Coronary artery (tissue), 2 donors: ENCODE data around the gene ZC3HAV1L.
"Not testable (repeated sequence)": the region's sequence is repeated elsewhere in the genome, so short reads cannot be mapped to it uniquely, and the experiment has no call there.

Experiments used
- DNase-seq: peaks from one replicate; pipeline ENCODE4 v3.0.0-alpha.2; 2017; ENCODE audit warnings: low spot score
- H3K27ac ChIP-seq, 2 donors: fragments of 200-600 bp; sonication (generic); one replicate each; pipeline ENCODE4 v1.5.1; 2016 to 2019
- H3K4me3 ChIP-seq: fragments of 200-600 bp; sonication (generic); 2 replicates; pipeline ENCODE4 v1.5.1; 2016; ENCODE audit warnings: mild to moderate bottlenecking, moderate library complexity
- TF ChIP-seq, protein P1 (sequence below): fragments of 200-600 bp; sonication (generic); IDR thresholded peaks from one replicate; pipeline ENCODE4 v1.5.1; 2019; ENCODE audit warnings: antibody characterized with exemption

The ZC3HAV1L gene

DNA sequence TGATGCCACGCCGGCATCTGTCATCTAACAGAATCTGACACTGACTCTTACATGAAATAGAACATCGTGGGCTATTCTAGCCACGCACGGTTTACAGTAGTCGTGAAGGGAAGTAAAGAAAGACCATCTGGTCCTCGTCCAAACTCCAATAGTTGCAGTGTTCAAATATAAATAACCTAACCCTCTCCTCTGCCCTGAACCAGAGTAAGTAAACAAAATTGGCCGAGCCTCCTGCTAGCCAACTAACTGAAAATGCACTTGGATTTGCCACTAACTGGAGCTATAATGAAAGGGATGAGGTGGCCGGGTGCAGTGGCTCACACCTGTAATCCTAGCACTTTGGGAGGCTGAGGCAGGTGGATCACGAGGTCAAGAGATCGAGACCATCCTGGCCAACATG is 29.5 kb upstream of the ZC3HAV1L start:
- Histone ChIP-seq H3K27ac (no peak overlapping the region), H3K4me3 (no peak overlapping the region)
- TF ChIP-seq, protein P1, sequence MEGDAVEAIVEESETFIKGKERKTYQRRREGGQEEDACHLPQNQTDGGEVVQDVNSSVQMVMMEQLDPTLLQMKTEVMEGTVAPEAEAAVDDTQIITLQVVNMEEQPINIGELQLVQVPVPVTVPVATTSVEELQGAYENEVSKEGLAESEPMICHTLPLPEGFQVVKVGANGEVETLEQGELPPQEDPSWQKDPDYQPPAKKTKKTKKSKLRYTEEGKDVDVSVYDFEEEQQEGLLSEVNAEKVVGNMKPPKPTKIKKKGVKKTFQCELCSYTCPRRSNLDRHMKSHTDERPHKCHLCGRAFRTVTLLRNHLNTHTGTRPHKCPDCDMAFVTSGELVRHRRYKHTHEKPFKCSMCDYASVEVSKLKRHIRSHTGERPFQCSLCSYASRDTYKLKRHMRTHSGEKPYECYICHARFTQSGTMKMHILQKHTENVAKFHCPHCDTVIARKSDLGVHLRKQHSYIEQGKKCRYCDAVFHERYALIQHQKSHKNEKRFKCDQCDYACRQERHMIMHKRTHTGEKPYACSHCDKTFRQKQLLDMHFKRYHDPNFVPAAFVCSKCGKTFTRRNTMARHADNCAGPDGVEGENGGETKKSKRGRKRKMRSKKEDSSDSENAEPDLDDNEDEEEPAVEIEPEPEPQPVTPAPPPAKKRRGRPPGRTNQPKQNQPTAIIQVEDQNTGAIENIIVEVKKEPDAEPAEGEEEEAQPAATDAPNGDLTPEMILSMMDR, result no peak
- DNase-seq, result no peak

DNA sequence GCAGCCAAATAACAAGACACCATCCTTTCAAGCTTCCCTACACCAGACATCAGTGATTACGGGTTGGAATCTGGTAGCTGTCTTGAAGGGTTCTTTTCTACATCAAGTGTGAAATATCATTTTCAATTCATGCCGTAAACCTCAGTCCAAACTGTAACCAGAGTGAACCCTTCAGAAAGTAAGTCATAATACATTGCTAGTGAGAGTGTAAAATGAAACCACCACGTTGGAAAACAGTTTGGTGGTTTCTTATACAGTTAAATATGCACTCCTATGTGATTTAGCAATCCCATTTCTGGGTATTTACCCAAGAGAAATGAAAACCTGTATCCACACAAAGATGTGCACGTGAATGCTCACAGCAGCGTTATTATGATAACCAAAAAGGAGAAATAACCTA is 25.6 kb upstream of the ZC3HAV1L start:
- TF ChIP-seq, protein P1, result no peak
- no peak for DNase-seq
- no peak overlapping the region for H3K27ac ChIP-seq

DNA sequence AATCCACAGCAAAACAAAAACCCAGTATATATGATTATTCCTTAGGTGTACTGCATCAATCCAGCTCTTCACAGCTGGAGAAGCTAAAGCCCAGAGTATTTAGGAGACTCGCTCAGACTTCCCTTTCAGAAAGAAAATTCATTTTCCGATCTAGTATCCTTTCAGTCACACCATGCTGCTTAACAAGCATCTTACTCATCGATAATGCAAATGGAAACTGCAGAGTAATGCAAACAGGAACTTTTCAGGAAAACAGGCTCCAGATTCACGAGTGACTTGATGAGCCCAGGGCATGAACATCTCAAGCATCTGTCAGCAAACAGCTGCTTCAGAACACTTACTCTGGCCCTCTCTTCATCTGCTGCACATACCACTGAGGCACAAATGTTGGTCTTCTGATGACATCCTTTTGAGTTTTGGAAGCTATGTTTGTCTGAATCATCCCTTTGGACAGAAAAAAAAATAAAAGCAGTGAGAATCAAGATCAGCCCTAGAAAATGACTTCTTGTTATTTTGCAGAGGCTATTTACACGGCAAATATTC is 24.9 kb upstream of the ZC3HAV1L start:
- Histone ChIP-seq H3K27ac (no peak overlapping the region), H3K4me3 (no peak overlapping the region)
- TF ChIP-seq, protein P1, result no peak
- no peak for DNase-seq

More for the DNA sequence above, 25.6 kb upstream of the ZC3HAV1L start:
- H3K4me3 ChIP-seq, result no peak overlapping the region

DNA sequence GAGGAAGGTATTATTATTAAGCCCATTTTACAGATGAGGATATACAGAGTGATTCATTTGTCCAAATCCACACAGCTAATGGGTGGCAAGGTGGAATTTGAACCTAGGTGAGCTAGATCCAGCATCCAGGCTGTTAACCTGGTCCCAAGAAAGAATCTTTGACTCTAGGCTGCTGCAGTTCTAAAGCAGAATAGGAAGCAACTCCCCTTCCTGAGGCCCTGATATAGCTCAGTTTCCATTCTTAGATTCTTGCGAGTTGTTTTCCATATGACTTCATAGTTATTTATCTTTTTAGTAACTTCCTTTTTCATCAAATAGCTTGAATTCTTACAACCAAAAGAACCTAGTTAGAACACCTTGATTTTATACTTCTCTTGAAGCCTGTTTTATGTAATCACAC is 24.1 kb upstream of the ZC3HAV1L start:
- H3K27ac ChIP-seq, result no peak overlapping the region
- no peak for DNase-seq
- TF ChIP-seq, protein P1, result no peak

DNA sequence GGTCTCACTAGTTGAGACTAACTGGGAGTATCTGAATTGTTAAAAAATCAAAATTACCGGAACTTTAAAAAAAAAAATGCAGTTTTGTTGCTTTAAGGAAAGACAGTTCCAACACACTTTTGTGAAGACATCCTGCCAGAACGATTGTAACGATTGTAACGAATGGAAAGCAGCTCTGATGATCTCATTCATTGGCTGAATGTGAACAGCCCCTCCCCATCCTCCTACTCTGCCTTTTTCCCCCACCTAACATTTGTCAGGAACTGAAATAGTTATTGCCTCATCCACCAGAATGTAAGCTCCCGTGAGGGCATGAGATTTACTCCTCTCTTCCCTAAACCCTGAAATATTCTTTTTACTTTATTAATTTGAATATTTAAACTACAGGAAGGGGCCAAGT is 23.1 kb upstream of the ZC3HAV1L start:
- no peak for DNase-seq
- H3K27ac ChIP-seq, result no peak overlapping the region
- TF ChIP-seq, protein P1, result no peak
- no peak overlapping the region for H3K4me3 ChIP-seq

More for the DNA sequence above, 24.1 kb upstream of the ZC3HAV1L start:
- no peak overlapping the region for H3K4me3 ChIP-seq

DNA sequence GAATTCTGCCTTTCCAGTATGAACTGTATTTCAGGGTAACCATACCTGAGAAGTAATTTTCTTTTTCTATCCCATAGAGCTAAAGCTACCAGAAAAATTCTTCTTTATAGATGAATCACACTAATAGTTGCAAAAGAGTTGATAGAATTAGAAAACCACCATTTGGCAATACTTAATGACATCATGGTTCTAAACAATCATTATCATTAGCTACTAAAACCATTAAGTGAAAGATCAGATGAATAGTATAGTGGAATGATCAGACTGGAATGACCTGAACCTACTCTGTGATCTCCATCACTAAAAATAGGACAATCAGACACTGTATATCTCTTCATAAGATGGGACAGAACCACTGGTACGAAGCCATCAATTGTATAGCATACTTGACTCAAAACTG is 19.8 kb upstream of the ZC3HAV1L start:
- TF ChIP-seq, protein P1, result no peak
- no peak overlapping the region for H3K4me3 ChIP-seq
- H3K27ac ChIP-seq, result no peak overlapping the region
- no peak for DNase-seq

DNA sequence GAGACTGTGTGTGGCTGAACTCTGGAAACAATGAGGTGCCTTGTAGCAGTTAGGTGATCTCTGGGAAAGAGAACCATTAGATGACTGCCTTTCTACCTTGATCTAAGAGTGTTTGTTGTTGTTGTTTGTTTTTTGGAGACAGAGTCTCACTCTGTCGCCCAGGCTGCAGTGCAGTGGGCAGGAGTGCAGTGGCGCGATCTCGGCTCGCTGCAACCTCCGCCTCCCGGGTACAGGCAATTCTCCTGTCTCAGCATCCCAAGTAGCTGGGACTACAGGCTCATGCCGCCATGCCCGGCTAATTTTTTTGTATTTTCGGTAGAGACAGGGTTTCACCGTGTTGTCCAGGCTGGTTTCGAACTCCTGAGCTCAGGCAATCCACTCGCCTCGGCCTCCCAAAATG is 18.8 kb upstream of the ZC3HAV1L start:
- DNase-seq, H3K4me3 ChIP-seq, H3K27ac ChIP-seq: not testable (repeated sequence)

DNA sequence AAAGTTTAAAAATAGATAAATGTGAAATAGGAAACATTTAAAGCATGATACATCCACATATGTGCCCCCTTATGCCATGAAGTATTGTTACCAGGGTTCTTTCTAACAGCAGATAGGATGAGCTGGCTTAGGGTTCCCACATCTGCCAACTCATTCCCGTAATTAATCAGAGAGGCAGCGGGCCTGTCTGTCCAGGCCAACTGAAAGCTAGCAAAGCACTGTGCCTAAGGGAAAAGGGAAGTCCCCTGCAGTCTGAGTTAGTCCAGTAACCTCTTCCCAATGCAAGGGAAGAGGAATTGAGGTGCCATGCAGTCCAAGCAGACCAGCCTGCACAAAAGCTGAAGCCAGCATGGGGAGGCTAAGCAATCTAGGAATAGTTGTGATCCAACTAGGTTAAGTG is 18.3 kb upstream of the ZC3HAV1L start:
- no peak overlapping the region for H3K27ac ChIP-seq
- H3K4me3 ChIP-seq, result no peak overlapping the region
- TF ChIP-seq, protein P1, result no peak
- DNase-seq, result no peak
